GM21360 (cell line): Measurements from ENCODE around the gene RSRC1.
"Not testable (repeated sequence)": the region's sequence is repeated elsewhere in the genome, so short reads cannot be mapped to it uniquely, and the experiment has no call there.

Experiments used
- ATAC-seq: cut with Tn5 transposase; IDR thresholded peaks from one replicate; pipeline ENCODE4 v1.9.1; 2021; ENCODE audit warnings: mild to moderate bottlenecking, moderate library complexity; ENCODE audit not compliant: unreplicated experiment

The RSRC1 gene

GRCh38 chr3:158109804-158110657 is at the start of gene RSRC1:
RSRC1 (plus strand) TSS chr3:158110089; CDS start chr3:158122105, 12,016 bp downstream.
- ATAC-seq: peak; percentile 75

GRCh38 chr3:158065574-158065973 is 44.3 kb upstream of the RSRC1 start:
- ATAC-seq: not testable (repeated sequence)

GRCh38 chr3:158072790-158073189 is 37.1 kb upstream of the RSRC1 start:
- ATAC-seq: no peak

- ATAC-seq: no peak
Measured at GRCh38 chr3:158074591-158074990, 35.3 kb upstream of the RSRC1 start.

GRCh38 chr3:158079599-158079998 is 30.3 kb upstream of the RSRC1 start:
- no peak for ATAC-seq

GRCh38 chr3:158084651-158085050 is 25.2 kb upstream of the RSRC1 start:
- ATAC-seq: no peak

- ATAC-seq: no peak
Measured at GRCh38 chr3:158085358-158085757, 24.5 kb upstream of the RSRC1 start.

- ATAC-seq: no peak
Measured at GRCh38 chr3:158085931-158086330, 24.0 kb upstream of the RSRC1 start.

GRCh38 chr3:158086361-158086760 is 23.5 kb upstream of the RSRC1 start:
- no peak for ATAC-seq

- no peak for ATAC-seq
Measured at GRCh38 chr3:158086776-158087175, 23.1 kb upstream of the RSRC1 start.

GRCh38 chr3:158091531-158091930 is 18.4 kb upstream of the RSRC1 start:
- peak; percentile 37 for ATAC-seq

- no peak for ATAC-seq
Measured at GRCh38 chr3:158093526-158093925, 16.4 kb upstream of the RSRC1 start.

GRCh38 chr3:158094235-158095110 is 15.4 kb upstream of the RSRC1 start:
- peak; percentile 58 for ATAC-seq

GRCh38 chr3:158095111-158095813 is 14.6 kb upstream of the RSRC1 start:
- ATAC-seq: peak; percentile 27

GRCh38 chr3:158095814-158096704 is 13.8 kb upstream of the RSRC1 start:
- ATAC-seq: no peak

- ATAC-seq: no peak
Measured at GRCh38 chr3:158097081-158097592, 12.8 kb upstream of the RSRC1 start.

GRCh38 chr3:158097593-158098308 is 12.1 kb upstream of the RSRC1 start:
- peak; percentile 76 for ATAC-seq

- no peak for ATAC-seq
Measured at GRCh38 chr3:158098309-158098639, 11.6 kb upstream of the RSRC1 start.

- no peak for ATAC-seq
Measured at GRCh38 chr3:158098834-158099424, 11.0 kb upstream of the RSRC1 start.
